Uterus (tissue), 2 donors: ENCODE data around the gene DNAJC24.

ENCODE experiments used
- POLR2A ChIP-seq, 2 donors: fragments of 450-650 bp; IDR thresholded peaks; one replicate each; pipeline ENCODE4 v1.6.1; 2016; ENCODE audit warnings: antibody characterized with exemption in 2 of 2, mild to moderate bottlenecking in 1 of 2, moderate library complexity in 1 of 2
- TF ChIP-seq, protein P1 (sequence below), 4 experiments: fragments of 200-600 bp in 2 of 4; fragments of 450-650 bp in 2 of 4; sonication (generic) in 2 of 4; IDR thresholded peaks; one replicate each; pipeline ENCODE4 v1.5.1; 2016 to 2019; ENCODE audit warnings: antibody characterized with exemption in 4 of 4, mild to moderate bottlenecking in 2 of 4, moderate library complexity in 1 of 4

DNA sequence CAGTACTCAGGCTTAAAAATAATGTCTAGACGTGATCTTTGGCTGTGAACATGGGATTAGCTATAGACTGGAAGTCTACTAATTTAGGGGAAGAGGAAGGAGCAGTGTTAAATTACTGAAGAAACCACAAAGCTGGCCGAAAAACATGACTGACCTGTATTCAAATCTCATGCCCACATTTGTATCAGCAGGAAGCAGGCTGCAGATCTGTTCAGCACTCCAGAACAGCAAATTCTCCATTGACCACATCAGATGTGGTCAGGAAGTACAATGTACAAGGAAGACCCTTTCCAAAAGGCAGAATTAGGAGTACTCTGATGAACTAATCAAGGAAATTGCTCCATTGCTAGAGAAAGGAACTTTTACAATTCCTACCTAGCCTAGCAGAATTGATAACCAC lies 31.9 kb upstream of the DNAJC24 start:
- TF ChIP-seq, protein P1, sequence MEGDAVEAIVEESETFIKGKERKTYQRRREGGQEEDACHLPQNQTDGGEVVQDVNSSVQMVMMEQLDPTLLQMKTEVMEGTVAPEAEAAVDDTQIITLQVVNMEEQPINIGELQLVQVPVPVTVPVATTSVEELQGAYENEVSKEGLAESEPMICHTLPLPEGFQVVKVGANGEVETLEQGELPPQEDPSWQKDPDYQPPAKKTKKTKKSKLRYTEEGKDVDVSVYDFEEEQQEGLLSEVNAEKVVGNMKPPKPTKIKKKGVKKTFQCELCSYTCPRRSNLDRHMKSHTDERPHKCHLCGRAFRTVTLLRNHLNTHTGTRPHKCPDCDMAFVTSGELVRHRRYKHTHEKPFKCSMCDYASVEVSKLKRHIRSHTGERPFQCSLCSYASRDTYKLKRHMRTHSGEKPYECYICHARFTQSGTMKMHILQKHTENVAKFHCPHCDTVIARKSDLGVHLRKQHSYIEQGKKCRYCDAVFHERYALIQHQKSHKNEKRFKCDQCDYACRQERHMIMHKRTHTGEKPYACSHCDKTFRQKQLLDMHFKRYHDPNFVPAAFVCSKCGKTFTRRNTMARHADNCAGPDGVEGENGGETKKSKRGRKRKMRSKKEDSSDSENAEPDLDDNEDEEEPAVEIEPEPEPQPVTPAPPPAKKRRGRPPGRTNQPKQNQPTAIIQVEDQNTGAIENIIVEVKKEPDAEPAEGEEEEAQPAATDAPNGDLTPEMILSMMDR (IDR thresholded peaks at IDR 0.05) = no peak
- TF ChIP-seq POLR2A (IDR thresholded peaks at IDR 0.05) = no peak
